GM21381 (cell line): ENCODE data around the gene CEP135.
"Not testable (repeated sequence)": the region's sequence is repeated elsewhere in the genome, so short reads cannot be mapped to it uniquely, and the experiment has no call there.

Experiments used
- ATAC-seq: cut with Tn5 transposase; IDR thresholded peaks from one replicate; pipeline ENCODE4 v1.9.1; 2021; ENCODE audit warnings: mild to moderate bottlenecking, moderate library complexity; ENCODE audit not compliant: unreplicated experiment

CEP135 gene

GRCh38 chr4:55941881-55942396, 6.8 kb upstream of the CEP135 start:
- ATAC-seq, result no peak

GRCh38 chr4:55947254-55947882, 1.4 kb upstream of the CEP135 start:
- ATAC-seq, result peak; percentile 26

DNA sequence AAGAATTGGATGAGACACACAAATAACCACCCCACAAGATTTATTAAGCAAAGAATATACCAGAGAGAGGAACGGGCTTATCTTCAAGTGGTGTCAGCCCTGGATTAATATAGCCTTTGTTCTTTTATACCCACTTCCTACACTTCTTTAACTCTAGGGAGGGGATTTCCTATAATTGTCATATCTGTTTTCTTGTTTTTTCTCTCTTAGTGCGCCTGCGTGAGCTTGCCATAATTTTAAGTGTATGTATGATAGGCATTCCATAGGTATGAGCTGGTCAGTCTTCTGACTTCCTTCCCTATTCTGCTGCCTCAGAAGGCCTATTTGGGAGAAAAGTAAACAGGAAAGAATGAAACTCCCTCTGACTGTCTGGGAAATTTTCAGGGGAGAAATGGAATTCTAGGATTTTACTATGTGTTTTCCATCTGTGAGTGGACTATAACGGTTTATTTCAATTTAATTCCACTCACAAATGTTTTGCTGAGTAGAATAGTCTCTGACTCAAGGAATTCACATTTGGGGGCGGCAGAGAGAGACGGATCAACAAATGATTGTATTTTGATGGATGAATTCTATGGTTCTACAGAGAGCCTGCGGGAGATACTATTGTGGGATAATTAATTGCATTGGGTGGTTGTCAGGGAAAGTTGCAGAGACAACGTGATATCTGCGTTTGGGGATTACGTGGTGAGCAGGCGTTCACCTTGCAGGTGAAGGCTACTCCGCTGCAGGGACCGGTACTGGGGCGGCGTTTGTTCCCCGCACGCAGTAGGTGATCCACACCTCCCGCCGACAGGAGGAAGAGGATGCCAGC, 626 bp upstream of the CEP135 start:
- peak; percentile 9 for ATAC-seq

- no peak for ATAC-seq
Measured at GRCh38 chr4:55949482-55949802, 697 bp downstream of the CEP135 start.

GRCh38 chr4:55951191-55951922, 2.6 kb downstream of the CEP135 start:
- ATAC-seq, result no peak

- no peak for ATAC-seq
Measured at GRCh38 chr4:55955710-55956109, 7.0 kb downstream of the CEP135 start.

DNA sequence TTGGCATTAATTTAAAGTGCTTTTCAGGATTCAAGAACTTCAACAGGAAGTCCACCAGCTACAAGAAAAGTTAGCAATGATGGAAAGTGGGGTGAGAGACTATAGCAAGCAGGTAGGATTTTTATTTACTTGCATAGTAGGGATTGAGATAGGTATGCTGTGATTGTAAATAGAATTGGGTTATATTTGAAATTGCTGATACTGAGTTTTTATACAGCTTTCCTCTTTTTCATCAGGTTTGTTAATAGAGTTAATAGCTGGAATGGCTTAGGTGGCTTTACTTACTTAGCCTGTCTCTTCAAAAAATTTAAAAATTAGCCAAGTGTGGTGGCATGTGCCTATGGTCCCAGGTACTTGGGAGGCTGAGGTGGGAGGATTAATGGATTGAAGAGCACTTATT, 10.9 kb downstream of the CEP135 start:
- ATAC-seq, result no peak

DNA sequence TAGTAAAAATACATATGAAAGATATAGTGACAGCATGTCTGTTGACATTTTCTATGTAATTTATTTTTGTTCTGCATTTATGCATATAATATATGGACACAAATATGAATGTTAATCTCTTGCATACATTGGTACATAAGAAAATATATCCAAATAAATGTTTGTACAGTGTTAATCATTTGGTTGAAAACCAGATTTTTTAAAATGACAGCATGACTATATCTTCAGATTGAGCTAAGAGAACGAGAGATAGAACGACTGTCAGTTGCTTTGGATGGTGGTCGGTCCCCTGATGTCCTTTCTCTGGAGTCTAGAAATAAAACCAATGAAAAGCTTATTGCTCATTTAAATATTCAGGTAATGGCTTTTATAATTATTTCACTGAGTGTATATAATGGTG, 15.3 kb downstream of the CEP135 start:
- no peak for ATAC-seq

DNA sequence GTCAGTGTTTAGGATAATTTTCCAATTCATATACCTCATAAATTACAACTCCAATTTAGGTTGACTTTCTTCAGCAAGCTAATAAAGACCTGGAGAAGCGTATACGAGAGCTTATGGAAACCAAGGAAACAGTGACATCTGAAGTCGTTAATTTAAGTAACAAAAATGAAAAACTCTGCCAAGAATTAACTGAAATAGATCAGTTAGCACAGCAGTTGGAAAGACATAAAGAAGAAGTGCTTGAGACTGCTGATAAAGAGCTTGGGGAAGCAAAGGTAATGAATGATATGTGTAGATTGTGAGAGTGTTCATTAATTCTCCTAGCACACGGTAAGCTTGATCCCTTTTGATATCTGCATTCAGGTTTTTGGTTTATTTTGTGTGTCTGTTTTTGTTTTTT, 16.8 kb downstream of the CEP135 start:
- no peak for ATAC-seq

DNA sequence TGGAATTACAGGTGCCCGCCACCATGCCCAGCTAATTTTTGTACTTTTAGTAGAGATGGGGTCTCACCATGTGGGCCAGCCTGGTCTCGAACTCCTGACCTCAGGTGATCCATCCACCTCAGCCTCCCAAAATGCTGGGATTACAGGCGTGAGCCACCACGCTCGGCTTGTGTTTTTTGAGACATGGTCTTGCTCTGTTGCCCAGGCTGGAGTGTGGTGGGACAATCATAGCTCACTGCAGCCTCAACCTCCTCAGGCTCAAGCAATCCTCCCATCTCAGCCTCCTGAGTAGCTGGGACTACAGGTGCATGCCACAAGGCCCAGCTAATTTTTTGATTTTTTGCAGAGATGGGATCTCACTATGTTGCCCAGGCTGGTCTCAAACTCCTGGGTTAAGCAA, 17.6 kb downstream of the CEP135 start:
- ATAC-seq, result not testable (repeated sequence)

GRCh38 chr4:55967376-55967775, 18.6 kb downstream of the CEP135 start:
- no peak for ATAC-seq

DNA sequence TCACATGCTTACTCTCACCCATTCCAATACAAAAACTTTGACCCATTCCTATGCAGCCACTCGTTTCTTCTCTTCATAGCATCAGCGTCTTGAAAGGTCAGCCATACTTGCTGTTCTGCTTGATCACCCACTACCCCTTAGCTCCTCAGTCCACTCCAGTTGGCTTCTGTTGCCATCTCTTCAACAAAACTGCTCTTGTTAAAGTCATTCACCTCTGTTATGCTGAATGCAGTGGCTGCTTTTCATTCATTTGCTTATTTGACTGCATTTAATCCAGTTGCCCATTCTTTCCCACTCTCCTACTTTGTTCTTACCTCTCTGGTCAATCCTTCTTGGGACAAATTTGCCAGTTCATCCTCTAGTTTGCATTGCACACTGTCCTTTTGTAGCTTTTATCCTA, 24.9 kb downstream of the CEP135 start:
- ATAC-seq, result no peak

DNA sequence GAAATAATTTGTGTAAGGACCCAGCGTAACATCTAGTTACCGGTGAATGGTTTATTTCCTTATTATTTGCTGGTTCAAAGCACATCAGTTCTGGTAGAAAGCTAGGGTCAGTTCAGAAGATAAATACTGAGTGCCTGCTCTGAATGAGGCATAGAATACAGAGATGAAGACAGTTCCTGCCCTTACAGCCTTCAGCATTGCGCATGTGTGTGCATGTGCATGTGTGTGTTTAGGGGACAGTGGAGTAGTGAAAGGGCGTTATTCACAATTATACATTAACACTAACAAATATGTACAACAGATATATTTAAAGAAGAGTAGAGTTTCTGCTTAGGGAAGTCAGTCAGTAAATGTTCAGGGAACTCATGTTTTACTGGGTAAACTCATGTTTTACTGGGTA, 29.1 kb downstream of the CEP135 start:
- no peak for ATAC-seq

DNA sequence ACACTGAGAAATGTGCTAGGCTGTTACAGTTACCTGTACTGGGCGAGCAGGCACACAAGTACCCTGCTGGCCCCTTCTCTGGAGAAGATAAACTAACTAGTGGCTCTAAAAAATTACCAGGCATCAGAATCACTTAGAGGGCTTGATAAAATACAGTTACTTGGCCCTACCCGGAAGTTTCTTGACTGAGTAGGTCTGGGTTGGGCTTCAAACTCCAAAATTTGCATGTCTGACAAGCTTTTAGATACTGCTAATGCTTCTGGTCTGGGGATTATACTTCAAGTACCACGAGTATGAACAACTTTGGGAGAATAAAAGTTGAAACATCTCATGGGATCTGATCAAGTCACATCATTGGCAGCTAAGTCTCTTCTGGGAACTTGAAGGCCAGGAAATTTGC, 30.8 kb downstream of the CEP135 start:
- no peak for ATAC-seq

- no peak for ATAC-seq
Measured at GRCh38 chr4:55980725-55981124, 32.0 kb downstream of the CEP135 start.

DNA sequence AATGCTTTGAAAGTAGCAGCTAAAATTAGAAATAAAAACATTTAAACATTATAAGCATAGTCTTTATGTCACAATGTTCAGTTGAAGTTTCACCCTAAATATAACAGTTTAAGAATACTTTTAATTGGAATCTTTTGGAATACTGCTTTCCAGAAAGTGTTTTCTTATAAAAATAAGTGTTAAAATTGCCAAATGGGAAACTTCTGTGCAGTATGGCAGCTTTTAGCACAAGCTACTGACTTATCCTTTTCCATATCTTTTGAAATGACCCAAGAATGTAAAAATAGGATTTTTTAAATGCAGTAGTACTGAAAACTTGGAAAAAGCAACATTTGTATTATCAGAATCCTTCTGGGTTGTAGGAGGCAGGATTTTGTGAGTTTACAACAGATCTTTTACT, 34.2 kb downstream of the CEP135 start:
- ATAC-seq, result no peak

DNA sequence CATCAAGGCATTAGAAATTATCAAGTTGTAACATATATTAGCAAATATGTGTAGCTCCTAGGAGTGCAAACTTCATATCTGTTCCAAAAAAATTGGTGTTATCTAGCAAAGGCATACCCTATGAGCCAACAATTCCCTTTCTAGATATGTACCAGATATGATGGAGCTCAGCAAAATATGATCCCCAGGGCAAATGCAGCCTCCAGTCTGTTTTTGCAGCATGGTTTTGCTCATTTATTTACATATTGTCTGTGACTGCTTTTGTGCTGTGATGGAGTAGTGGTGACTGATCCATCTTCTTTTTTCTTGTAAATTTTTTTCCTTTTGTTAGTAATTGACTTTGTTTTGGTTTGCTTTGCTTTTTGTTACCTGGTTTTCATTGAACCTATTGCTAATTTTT, 41.0 kb downstream of the CEP135 start:
- no peak for ATAC-seq

DNA sequence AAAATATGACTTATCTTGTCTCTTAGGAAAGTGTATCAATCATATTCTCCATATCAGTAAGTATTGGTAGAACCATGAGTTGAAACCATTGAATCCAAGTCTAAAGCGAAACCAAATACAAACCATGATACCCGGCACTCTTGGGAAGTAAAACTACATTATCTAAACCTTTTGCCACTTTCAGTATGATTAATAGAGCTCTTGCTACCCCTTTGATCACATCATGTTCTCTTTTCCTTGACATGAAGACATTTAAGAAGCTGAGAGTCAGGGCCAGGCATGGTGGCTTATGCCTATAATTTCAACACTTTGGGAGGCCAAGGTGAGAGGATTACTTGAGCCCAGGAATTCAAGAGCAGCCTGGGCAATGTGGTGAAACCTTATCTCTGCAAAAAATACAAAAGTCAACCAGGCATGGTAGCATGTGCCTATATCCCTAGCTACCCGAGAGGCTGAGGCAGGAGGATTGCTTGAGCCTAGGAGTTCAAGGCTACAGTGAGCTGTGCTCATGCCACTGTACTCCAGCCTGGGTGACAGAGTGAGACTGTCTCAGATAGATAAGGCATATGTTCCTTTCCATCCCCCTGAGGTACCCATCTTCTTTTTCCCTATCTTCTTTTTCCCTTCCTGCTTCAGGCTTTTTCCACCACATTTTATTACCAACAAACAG, 45.4 kb downstream of the CEP135 start:
- peak; percentile 80 for ATAC-seq

GRCh38 chr4:55996646-55997045, 47.9 kb downstream of the CEP135 start:
- no peak for ATAC-seq

- ATAC-seq, result no peak
Measured at GRCh38 chr4:56003606-56004005, 54.9 kb downstream of the CEP135 start.

GRCh38 chr4:56004235-56004634, 55.5 kb downstream of the CEP135 start:
- ATAC-seq, result no peak
